MM.1S (cell line): ENCODE data around the gene PADI3.

Experiments used
- DNase-seq: peaks from one replicate; pipeline ENCODE4 v3.0.0-alpha.2; 2015
- H2AFZ ChIP-seq: fragments of 300-600 bp; sonication (generic); 2 replicates; pipeline ENCODE4 v1.6.0; 2016; ENCODE audit warnings: antibody characterized with exemption, low read length
- H3F3A ChIP-seq: fragments of 300-600 bp; sonication (generic); 2 replicates; pipeline ENCODE4 v1.6.1; 2016; ENCODE audit warnings: mild to moderate bottlenecking, antibody characterized with exemption, low read length, moderate library complexity, mixed read lengths; ENCODE audit not compliant: insufficient read depth
- H3K27ac ChIP-seq: fragments of 300-600 bp; sonication (generic); 2 replicates; pipeline ENCODE4 v1.5.1; 2016; ENCODE audit warnings: mild to moderate bottlenecking, low read length
- H3K27me3 ChIP-seq: fragments of 300-600 bp; sonication (generic); replicated peaks from 2 replicates; pipeline ENCODE4 v1.6.0; 2016; ENCODE audit warnings: low read length; ENCODE audit not compliant: insufficient read depth
- H3K36me3 ChIP-seq: fragments of 300-600 bp; sonication (generic); replicated peaks from 2 replicates; pipeline ENCODE4 v1.6.1; 2016; ENCODE audit warnings: mild to moderate bottlenecking, low read length, mixed read lengths; ENCODE audit not compliant: insufficient read depth
- H3K4me1 ChIP-seq: fragments of 300-600 bp; sonication (generic); 2 replicates; pipeline ENCODE4 v1.6.1; 2016; ENCODE audit warnings: low read length, mixed read lengths
- H3K4me2 ChIP-seq: fragments of 300-600 bp; sonication (generic); 2 replicates; pipeline ENCODE4 v1.6.0; 2016; ENCODE audit warnings: low read depth, low read length
- H3K4me3 ChIP-seq: fragments of 300-600 bp; sonication (generic); 2 replicates; pipeline ENCODE4 v1.5.1; 2016; ENCODE audit warnings: low read length, mixed read lengths
- H3K79me2 ChIP-seq: fragments of 300-600 bp; sonication (generic); 2 replicates; pipeline ENCODE4 v1.6.1; 2016; ENCODE audit warnings: mixed run types, low read length, mixed read lengths
- H3K9ac ChIP-seq: fragments of 300-600 bp; sonication (generic); 2 replicates; pipeline ENCODE4 v1.6.1; 2016; ENCODE audit warnings: low read length, mixed read lengths
- H3K9me2 ChIP-seq: fragments of 300-600 bp; sonication (generic); replicated peaks from 2 replicates; pipeline ENCODE4 v1.6.1; 2016; ENCODE audit warnings: mild to moderate bottlenecking, low read length, mixed read lengths; ENCODE audit not compliant: insufficient read depth
- H3K9me3 ChIP-seq: fragments of 300-600 bp; sonication (generic); replicated peaks from 2 replicates; pipeline ENCODE4 v1.6.1; 2016; ENCODE audit warnings: mild to moderate bottlenecking, low read length, mixed read lengths; ENCODE audit not compliant: insufficient read depth
- H4K20me1 ChIP-seq: fragments of 300-600 bp; sonication (generic); 2 replicates; pipeline ENCODE4 v1.6.1; 2016; ENCODE audit warnings: mild to moderate bottlenecking, low read length, moderate library complexity, mixed read lengths; ENCODE audit not compliant: insufficient read depth
- EZH2 ChIP-seq: fragments of 300-600 bp; sonication (generic); optimal IDR thresholded peaks from 2 replicates; pipeline ENCODE3; 2017; ENCODE audit warnings: low read depth, mild to moderate bottlenecking, antibody characterized with exemption, low read length, mixed read lengths
- EZH2phosphoT487 ChIP-seq: fragments of 300-600 bp; sonication (generic); IDR thresholded peaks from 2 replicates; pipeline ENCODE4 v1.6.1; 2018; ENCODE audit warnings: antibody characterized with exemption, low read length
- TF ChIP-seq, protein P1 (sequence below): fragments of 300-600 bp; sonication (generic); IDR thresholded peaks from 2 replicates; pipeline ENCODE4 v1.5.1; 2016; ENCODE audit warnings: antibody characterized with exemption, low read length, mixed read lengths

Gene PADI3

DNA sequence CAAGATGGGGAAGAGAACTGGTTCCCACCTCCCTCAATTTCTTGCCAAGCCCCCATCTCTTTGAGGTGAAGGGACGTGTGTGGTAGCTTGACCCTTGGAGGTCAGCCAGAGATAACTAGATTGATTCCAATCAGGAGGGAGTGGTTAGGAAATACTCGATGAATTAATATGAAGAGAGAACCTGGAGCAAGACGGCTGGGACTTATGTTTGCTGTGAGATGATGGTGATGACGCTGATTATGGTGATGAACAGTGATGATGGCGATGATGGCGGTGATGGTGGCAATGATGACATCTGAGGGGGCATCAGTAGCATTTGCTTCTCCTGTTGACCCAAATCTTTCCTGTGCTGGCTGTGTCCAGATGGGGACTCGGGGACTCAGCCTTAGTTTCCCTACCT is 43.2 kb upstream of the PADI3 start:
- no peak for DNase-seq
- Histone ChIP-seq H3K4me2 (no peak overlapping the region), H3K27me3 (peaks cover 94% of the 10 kb centered on the region), H3K27ac (no peak overlapping the region), H3K9me3 (no peaks in the 10 kb centered on the region), H3K79me2 (no peaks in the 10 kb centered on the region), H3K4me1 (no peaks in the 10 kb centered on the region), H4K20me1 (no peaks in the 10 kb centered on the region), H3K4me3 (no peak overlapping the region), H3K36me3 (no peaks in the 10 kb centered on the region), H3K9ac (no peak overlapping the region), H3F3A (no peaks in the 10 kb centered on the region), H3K9me2 (no peaks in the 10 kb centered on the region), H2AFZ (no peak overlapping the region)
- no peak for TF ChIP-seq EZH2phosphoT487

GRCh38 chr1:17206196-17206595 is 42.7 kb upstream of the PADI3 start:
- Histone ChIP-seq H3K27ac (no peak overlapping the region), H4K20me1 (no peaks in the 10 kb centered on the region), H3K27me3 (peaks cover 94% of the 10 kb centered on the region), H3F3A (no peaks in the 10 kb centered on the region), H3K9me3 (no peaks in the 10 kb centered on the region), H3K36me3 (no peaks in the 10 kb centered on the region), H3K9me2 (no peaks in the 10 kb centered on the region), H3K4me1 (no peaks in the 10 kb centered on the region), H2AFZ (no peak overlapping the region), H3K9ac (no peak overlapping the region), H3K79me2 (no peaks in the 10 kb centered on the region), H3K4me3 (no peak overlapping the region), H3K4me2 (no peak overlapping the region)
- no peak for TF ChIP-seq EZH2phosphoT487
- TF ChIP-seq, protein P1, sequence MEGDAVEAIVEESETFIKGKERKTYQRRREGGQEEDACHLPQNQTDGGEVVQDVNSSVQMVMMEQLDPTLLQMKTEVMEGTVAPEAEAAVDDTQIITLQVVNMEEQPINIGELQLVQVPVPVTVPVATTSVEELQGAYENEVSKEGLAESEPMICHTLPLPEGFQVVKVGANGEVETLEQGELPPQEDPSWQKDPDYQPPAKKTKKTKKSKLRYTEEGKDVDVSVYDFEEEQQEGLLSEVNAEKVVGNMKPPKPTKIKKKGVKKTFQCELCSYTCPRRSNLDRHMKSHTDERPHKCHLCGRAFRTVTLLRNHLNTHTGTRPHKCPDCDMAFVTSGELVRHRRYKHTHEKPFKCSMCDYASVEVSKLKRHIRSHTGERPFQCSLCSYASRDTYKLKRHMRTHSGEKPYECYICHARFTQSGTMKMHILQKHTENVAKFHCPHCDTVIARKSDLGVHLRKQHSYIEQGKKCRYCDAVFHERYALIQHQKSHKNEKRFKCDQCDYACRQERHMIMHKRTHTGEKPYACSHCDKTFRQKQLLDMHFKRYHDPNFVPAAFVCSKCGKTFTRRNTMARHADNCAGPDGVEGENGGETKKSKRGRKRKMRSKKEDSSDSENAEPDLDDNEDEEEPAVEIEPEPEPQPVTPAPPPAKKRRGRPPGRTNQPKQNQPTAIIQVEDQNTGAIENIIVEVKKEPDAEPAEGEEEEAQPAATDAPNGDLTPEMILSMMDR: no peak
- no peak for TF ChIP-seq EZH2
- no peak for DNase-seq

- DNase-seq: no peak
- Histone ChIP-seq H3K9me2 (no peaks in the 10 kb centered on the region), H3F3A (no peaks in the 10 kb centered on the region), H3K79me2 (no peaks in the 10 kb centered on the region), H3K4me1 (no peaks in the 10 kb centered on the region), H3K4me2 (no peak overlapping the region), H3K9me3 (no peaks in the 10 kb centered on the region), H3K9ac (no peak overlapping the region), H3K27me3 (peaks cover 93% of the 10 kb centered on the region), H4K20me1 (no peaks in the 10 kb centered on the region), H3K4me3 (no peak overlapping the region), H3K27ac (no peak overlapping the region), H2AFZ (no peak overlapping the region), H3K36me3 (no peaks in the 10 kb centered on the region)
- TF ChIP-seq EZH2 (no peak), EZH2phosphoT487 (no peak)
- TF ChIP-seq, protein P1: no peak
These were observed 41.9 kb upstream of the PADI3 start for GRCh38 chr1:17207046-17207445.

DNA sequence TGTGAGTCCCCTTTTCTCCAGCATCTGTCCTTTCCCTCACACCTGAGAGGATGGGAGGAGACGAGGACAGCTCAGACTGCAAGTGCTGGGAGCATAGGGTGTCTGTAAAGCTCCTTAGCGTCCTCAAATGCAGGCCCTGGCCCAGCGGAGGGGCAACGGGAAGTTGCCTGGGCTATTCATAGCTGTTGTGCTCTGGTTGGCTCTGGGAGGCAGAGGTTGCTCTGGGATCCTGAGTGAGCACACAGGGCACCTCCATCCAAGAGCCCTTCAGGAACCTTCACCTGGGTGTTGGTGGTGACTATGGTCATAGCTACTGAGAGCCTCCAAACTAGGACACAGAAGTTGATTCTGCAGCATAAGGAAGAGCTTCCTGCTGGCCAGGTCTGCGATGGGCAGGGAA is 41.4 kb upstream of the PADI3 start:
- no peaks in the 10 kb centered on the region for H3K79me2 ChIP-seq
- no peak overlapping the region for H2AFZ ChIP-seq
- no peak overlapping the region for H3K4me3 ChIP-seq
- H3K27ac ChIP-seq: no peak overlapping the region
- H3K4me1 ChIP-seq: no peaks in the 10 kb centered on the region
- H3K9me2 ChIP-seq: no peaks in the 10 kb centered on the region
- TF ChIP-seq, protein P1: no peak
- TF ChIP-seq EZH2 (no peak), EZH2phosphoT487 (no peak)
- H3K9me3 ChIP-seq: no peaks in the 10 kb centered on the region
- no peaks in the 10 kb centered on the region for H3K36me3 ChIP-seq
- DNase-seq: no peak
- peaks cover 93% of the 10 kb centered on the region for H3K27me3 ChIP-seq
- H3F3A ChIP-seq: no peaks in the 10 kb centered on the region
- no peak overlapping the region for H3K4me2 ChIP-seq
- H3K9ac ChIP-seq: no peak overlapping the region
- no peaks in the 10 kb centered on the region for H4K20me1 ChIP-seq
